Measurements from ENCODE around the gene CCDC85B. TPM values are rescaled to one million over a fixed set of nuclear protein-coding genes. Genes with fewer than 3 reads are reported as not detected.

Gene CCDC85B
- total RNA-seq, 1 experiment from 2014 or later: 55.3 TPM

GRCh38 chr11:65871811-65872548, 18.5 kb upstream of the CCDC85B start:
- peak overlapping the region; percentile 64 for H3K4me3 Mint-ChIP-seq
- no peaks in the 10 kb centered on the region for H3K36me3 Mint-ChIP-seq
- peaks cover 57% of the 10 kb centered on the region for H3K27me3 Mint-ChIP-seq (ENCODE audit: low read depth)
- H3K9me3 Mint-ChIP-seq: no peaks in the 10 kb centered on the region
- ATAC-seq (peak; percentile 7), DNase-seq (ENCODE audit: low spot score) (peak; percentile 56)
- H3K4me1 Mint-ChIP-seq: peaks cover 10% of the 10 kb centered on the region
- TF ChIP-seq FOXP1 (CRISPR knock-in tag; IDR thresholded peaks at IDR 0.05; ENCODE audit: borderline replicate concordance) (0 out of 2 replicates have a peak, but pooled peaks have one; percentile 42), ZNF396 (CRISPR knock-in tag; IDR thresholded peaks at IDR 0.05; ENCODE audit: borderline replicate concordance) (no peak)
- ChIA-PET CTCF (interaction anchor here (0.9 to 16.6 kb wide), 9 partner anchors 9 to 152 kb away, joined by 3 to 539 read pairs (median 3); partner anchors contain the start of genes CCDC85B, CFL1, FIBP and MUS81), POLR2A (interaction anchor here (0.5 to 2.2 kb wide), 7 partner anchors 10 to 55 kb away, joined by 3 to 26 read pairs (median 4); partner anchors contain the start of genes CFL1, FIBP and MUS81)
- no peak overlapping the region; the same call in 1 of the 2 replicates for H3K27ac Mint-ChIP-seq

- H3K27me3 Mint-ChIP-seq (ENCODE audit: low read depth): peaks cover 60% of the 10 kb centered on the region
- CTCF ChIA-PET: interaction anchor here (0.9 to 16.6 kb wide), 6 partner anchors 13 to 153 kb away, joined by 3 to 539 read pairs (median 4); partner anchors contain the start of genes CCDC85B, CFL1, FIBP and MUS81
- no peak for DNase-seq (ENCODE audit: low spot score)
- peak within 1 kb of the TSS; percentile 88 for H3K4me3 Mint-ChIP-seq
- no peaks in the 10 kb centered on the region for H3K36me3 Mint-ChIP-seq
- H3K27ac Mint-ChIP-seq: no peak within 1 kb of the TSS; the same call in 1 of the 2 replicates
- ATAC-seq: no peak
- POLR2A ChIA-PET: interaction anchor here (0.5 to 2.2 kb wide), 5 partner anchors 11 to 55 kb away, joined by 3 to 26 read pairs (median 5); partner anchors contain the start of genes CFL1, FIBP and MUS81
- H3K4me1 Mint-ChIP-seq: peaks cover 6% of the 10 kb centered on the region; the same call in 1 of the 2 replicates
- TF ChIP-seq ETV6 (CRISPR knock-in tag; IDR thresholded peaks at IDR 0.05): no peak
- TF ChIP-seq, protein P1, sequence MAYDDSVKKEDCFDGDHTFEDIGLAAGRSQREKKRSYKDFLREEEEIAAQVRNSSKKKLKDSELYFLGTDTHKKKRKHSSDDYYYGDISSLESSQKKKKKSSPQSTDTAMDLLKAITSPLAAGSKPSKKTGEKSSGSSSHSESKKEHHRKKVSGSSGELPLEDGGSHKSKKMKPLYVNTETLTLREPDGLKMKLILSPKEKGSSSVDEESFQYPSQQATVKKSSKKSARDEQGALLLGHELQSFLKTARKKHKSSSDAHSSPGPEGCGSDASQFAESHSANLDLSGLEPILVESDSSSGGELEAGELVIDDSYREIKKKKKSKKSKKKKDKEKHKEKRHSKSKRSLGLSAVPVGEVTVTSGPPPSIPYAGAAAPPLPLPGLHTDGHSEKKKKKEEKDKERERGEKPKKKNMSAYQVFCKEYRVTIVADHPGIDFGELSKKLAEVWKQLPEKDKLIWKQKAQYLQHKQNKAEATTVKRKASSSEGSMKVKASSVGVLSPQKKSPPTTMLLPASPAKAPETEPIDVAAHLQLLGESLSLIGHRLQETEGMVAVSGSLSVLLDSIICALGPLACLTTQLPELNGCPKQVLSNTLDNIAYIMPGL (CRISPR knock-in tag; IDR thresholded peaks at IDR 0.05): peak; percentile 56; the same call in 1 of the 2 replicates
- no peaks in the 10 kb centered on the region for H3K9me3 Mint-ChIP-seq
These were observed 17.7 kb upstream of the CCDC85B start, which contains the start of gene EFEMP2 for GRCh38 chr11:65872586-65873317. TSS of gene EFEMP2 (minus strand) at chr11:65872800. CDS start at chr11:65872354, 446 bp downstream.

GRCh38 chr11:65873318-65874156, 16.9 kb upstream of the CCDC85B start:
- ChIA-PET POLR2A (interaction anchor here (0.8 to 1.8 kb wide), 4 partner anchors 14 to 154 kb away, joined by 3 to 10 read pairs (median 4); partner anchors contain the start of genes CCDC85B, FIBP and MUS81), CTCF (interaction anchor here (0.7 to 1.8 kb wide), 8 partner anchors 11 to 149 kb away, joined by 3 to 41 read pairs (median 8); partner anchors contain the start of genes CCDC85B, FIBP and MUS81)
- TF ChIP-seq IRF1 (CRISPR knock-in tag; IDR thresholded peaks at IDR 0.05) (no peak; the same call in 1 of the 2 replicates), SOX15 (CRISPR knock-in tag; IDR thresholded peaks at IDR 0.05) (no peak), MLX (CRISPR knock-in tag; IDR thresholded peaks at IDR 0.05) (no peak), SP1 (CRISPR knock-in tag; conservative IDR thresholded peaks at IDR 0.05) (peak; percentile 100), NR2C2 (CRISPR knock-in tag; IDR thresholded peaks at IDR 0.05) (no peak), MXD4 (CRISPR knock-in tag; IDR thresholded peaks at IDR 0.05; ENCODE audit: borderline replicate concordance) (no peak), ATF2 (CRISPR knock-in tag; IDR thresholded peaks at IDR 0.05; ENCODE audit: borderline replicate concordance, low read depth) (no peak), SMAD4 (CRISPR knock-in tag; IDR thresholded peaks at IDR 0.05) (no peak), ZNF121 (CRISPR knock-in tag; IDR thresholded peaks at IDR 0.05) (peak; percentile 99), ZBTB21 (CRISPR knock-in tag; IDR thresholded peaks at IDR 0.05; ENCODE audit: borderline replicate concordance) (no peak), ZNF416 (CRISPR knock-in tag; IDR thresholded peaks at IDR 0.05) (no peak)
- TF ChIP-seq, protein P2, sequence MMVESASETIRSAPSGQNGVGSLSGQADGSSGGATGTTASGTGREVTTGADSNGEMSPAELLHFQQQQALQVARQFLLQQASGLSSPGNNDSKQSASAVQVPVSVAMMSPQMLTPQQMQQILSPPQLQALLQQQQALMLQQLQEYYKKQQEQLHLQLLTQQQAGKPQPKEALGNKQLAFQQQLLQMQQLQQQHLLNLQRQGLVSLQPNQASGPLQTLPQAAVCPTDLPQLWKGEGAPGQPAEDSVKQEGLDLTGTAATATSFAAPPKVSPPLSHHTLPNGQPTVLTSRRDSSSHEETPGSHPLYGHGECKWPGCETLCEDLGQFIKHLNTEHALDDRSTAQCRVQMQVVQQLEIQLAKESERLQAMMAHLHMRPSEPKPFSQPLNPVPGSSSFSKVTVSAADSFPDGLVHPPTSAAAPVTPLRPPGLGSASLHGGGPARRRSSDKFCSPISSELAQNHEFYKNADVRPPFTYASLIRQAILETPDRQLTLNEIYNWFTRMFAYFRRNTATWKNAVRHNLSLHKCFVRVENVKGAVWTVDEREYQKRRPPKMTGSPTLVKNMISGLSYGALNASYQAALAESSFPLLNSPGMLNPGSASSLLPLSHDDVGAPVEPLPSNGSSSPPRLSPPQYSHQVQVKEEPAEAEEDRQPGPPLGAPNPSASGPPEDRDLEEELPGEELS (CRISPR knock-in tag; IDR thresholded peaks at IDR 0.05): peak; percentile 43; the same call in 1 of the 2 replicates

More at GRCh38 chr11:65873318-65874156, 16.9 kb upstream of the CCDC85B start:
- H3K4me3 Mint-ChIP-seq: peak overlapping the region; percentile 88
- peaks cover 55% of the 10 kb centered on the region for H3K27me3 Mint-ChIP-seq (ENCODE audit: low read depth)
- peaks cover 2% of the 10 kb centered on the region; the same call in 1 of the 2 replicates for H3K4me1 Mint-ChIP-seq
- ATAC-seq (peak; percentile 84), DNase-seq (ENCODE audit: low spot score) (peak; percentile 97)
- H3K36me3 Mint-ChIP-seq: no peaks in the 10 kb centered on the region
- H3K9me3 Mint-ChIP-seq: no peaks in the 10 kb centered on the region
- no peak overlapping the region; the same call in 1 of the 2 replicates for H3K27ac Mint-ChIP-seq
